Hepatocyte (in vitro differentiated cells): ENCODE measurements around the gene SPCS2. TPM values are rescaled to one million over a fixed set of nuclear protein-coding genes. Genes with fewer than 3 reads are reported as not detected.

Source experiments
- DNase-seq: peaks from one replicate; pipeline ENCODE4 v3.0.0-alpha.2; 2016; ENCODE audit warnings: low spot score
- H2AFZ ChIP-seq: fragments of 200-600 bp; sonication (generic); 2 replicates; pipeline ENCODE4 v1.6.0; 2016; ENCODE audit warnings: antibody characterized with exemption, mild to moderate bottlenecking
- H3K27ac ChIP-seq: fragments of 200-600 bp; sonication (generic); 2 replicates; pipeline ENCODE4 v1.5.1; 2016; ENCODE audit warnings: mild to moderate bottlenecking
- H3K27me3 ChIP-seq: fragments of 200-600 bp; sonication (generic); 2 replicates; pipeline ENCODE4 v1.6.1; 2016
- H3K36me3 ChIP-seq: fragments of 200-600 bp; sonication (generic); replicated peaks from 2 replicates; pipeline ENCODE4 v1.5.1; 2016; ENCODE audit warnings: low read depth; ENCODE audit not compliant: insufficient read depth
- H3K4me1 ChIP-seq: fragments of 200-600 bp; sonication (generic); 2 replicates; pipeline ENCODE4 v1.5.1; 2016; ENCODE audit warnings: mild to moderate bottlenecking, moderate library complexity; ENCODE audit not compliant: insufficient read depth
- H3K4me2 ChIP-seq: fragments of 200-600 bp; sonication (generic); 2 replicates; pipeline ENCODE4 v1.6.0; 2016
- H3K4me3 ChIP-seq: fragments of 200-600 bp; sonication (generic); 2 replicates; pipeline ENCODE4 v1.5.1; 2016; ENCODE audit warnings: mild to moderate bottlenecking
- H3K79me2 ChIP-seq: fragments of 200-600 bp; sonication (generic); 2 replicates; pipeline ENCODE4 v1.6.0; 2017; ENCODE audit warnings: mild to moderate bottlenecking
- H3K9me2 ChIP-seq: fragments of 200-600 bp; sonication (generic); replicated peaks from 2 replicates; pipeline ENCODE4 v1.6.0; 2017; ENCODE audit warnings: mild to moderate bottlenecking; ENCODE audit not compliant: insufficient read depth
- H3K9me3 ChIP-seq: fragments of 200-600 bp; sonication (generic); 2 replicates; pipeline ENCODE4 v1.5.1; 2016; ENCODE audit warnings: low read depth, mild to moderate bottlenecking
- H4K20me1 ChIP-seq: fragments of 200-600 bp; sonication (generic); 2 replicates; pipeline ENCODE4 v1.6.0; 2016; ENCODE audit warnings: mild to moderate bottlenecking; ENCODE audit not compliant: insufficient read depth, poor library complexity, severe bottlenecking
- EZH2 ChIP-seq: fragments of 200-600 bp; sonication (generic); IDR thresholded peaks from 2 replicates; pipeline ENCODE4 v1.6.1; 2016; ENCODE audit warnings: antibody characterized with exemption, mild to moderate bottlenecking, borderline replicate concordance
- EZH2phosphoT487 ChIP-seq: fragments of 200-600 bp; sonication (generic); IDR thresholded peaks from one replicate; pipeline ENCODE4 v1.6.1; 2018; ENCODE audit warnings: antibody characterized with exemption, mild to moderate bottlenecking, low read depth, moderate library complexity; ENCODE audit not compliant: unreplicated experiment, severe bottlenecking
- WGBS: methylation state at CpG from one replicate; pipeline ENCODE4 v1.1.6; 2016; ENCODE audit warnings: low lambda C conversion rate; ENCODE audit errors: missing lambda C conversion rate; 5-methylcytosine and 5-hydroxymethylcytosine counted together
- polyA plus RNA-seq: library from polyadenylated mRNA; unstranded; fragments of >200 nt; fragmentation: Nextera tagmentation; extraction: Ambion mirVana; gene quantifications from 2 replicates; pipeline ENCODE4 v1.2.1, GENCODE V29; 2016
- total RNA-seq: library from RNA; depleted of rRNA; stranded (reverse); fragments of >200 nt; gene quantifications from 2 replicates; pipeline ENCODE4 v1.2.3, GENCODE V29; 2014
- TF ChIP-seq, protein P1 (sequence below): fragments of 200-600 bp; sonication (generic); IDR thresholded peaks from 2 replicates; pipeline ENCODE4 v1.5.1; 2016; ENCODE audit warnings: antibody characterized with exemption, mild to moderate bottlenecking; ENCODE audit not compliant: poor library complexity

SPCS2 gene
- total and polyA plus RNA-seq, 2 experiments from 2014 or later = 51.0 to 428 TPM

DNA sequence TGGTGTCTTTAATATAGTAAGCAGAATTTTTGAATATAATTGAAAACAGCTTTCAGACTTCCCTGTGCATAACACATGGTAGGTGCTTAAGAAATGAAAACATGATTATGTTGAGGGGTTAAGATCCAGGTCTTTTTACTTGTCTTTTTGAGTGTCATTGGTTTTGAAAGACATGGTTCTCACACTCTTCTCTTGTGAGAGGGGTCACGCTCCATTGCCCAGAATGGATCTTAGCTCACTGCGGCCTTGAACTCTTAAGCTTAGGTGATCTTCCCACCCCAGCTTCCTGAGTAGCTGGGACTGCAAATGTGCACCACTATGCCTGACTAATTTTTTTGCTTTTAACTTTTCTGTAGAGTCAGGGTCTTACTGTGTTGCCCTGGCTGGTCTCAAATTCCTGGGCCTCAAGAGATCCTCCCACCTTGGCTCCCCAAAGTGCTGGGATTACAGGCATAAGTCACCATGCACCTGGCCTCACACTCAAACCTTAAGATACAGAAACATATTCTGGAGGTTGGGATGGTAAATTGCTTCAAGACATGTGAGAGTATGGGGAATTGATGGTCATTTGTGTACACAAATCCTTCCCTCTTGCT, 1.4 kb downstream of the SPCS2 start:
- Histone ChIP-seq H3K79me2 (peaks cover 65% of the 10 kb centered on the region), H3K27me3 (no peaks in the 10 kb centered on the region), H3K27ac (no peak overlapping the region), H3K9me3 (no peaks in the 10 kb centered on the region), H3K4me2 (peak overlapping the region; percentile 90), H3K36me3 (no peaks in the 10 kb centered on the region), H2AFZ (no peak overlapping the region), H4K20me1 (peaks cover 23% of the 10 kb centered on the region), H3K4me1 (peaks cover 9% of the 10 kb centered on the region), H3K9me2 (no peaks in the 10 kb centered on the region), H3K4me3 (peak overlapping the region; percentile 66)
- WGBS = 91% methylated on average over 2 of the region's 2 CpGs
- TF ChIP-seq, protein P1, sequence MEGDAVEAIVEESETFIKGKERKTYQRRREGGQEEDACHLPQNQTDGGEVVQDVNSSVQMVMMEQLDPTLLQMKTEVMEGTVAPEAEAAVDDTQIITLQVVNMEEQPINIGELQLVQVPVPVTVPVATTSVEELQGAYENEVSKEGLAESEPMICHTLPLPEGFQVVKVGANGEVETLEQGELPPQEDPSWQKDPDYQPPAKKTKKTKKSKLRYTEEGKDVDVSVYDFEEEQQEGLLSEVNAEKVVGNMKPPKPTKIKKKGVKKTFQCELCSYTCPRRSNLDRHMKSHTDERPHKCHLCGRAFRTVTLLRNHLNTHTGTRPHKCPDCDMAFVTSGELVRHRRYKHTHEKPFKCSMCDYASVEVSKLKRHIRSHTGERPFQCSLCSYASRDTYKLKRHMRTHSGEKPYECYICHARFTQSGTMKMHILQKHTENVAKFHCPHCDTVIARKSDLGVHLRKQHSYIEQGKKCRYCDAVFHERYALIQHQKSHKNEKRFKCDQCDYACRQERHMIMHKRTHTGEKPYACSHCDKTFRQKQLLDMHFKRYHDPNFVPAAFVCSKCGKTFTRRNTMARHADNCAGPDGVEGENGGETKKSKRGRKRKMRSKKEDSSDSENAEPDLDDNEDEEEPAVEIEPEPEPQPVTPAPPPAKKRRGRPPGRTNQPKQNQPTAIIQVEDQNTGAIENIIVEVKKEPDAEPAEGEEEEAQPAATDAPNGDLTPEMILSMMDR = no peak
- TF ChIP-seq EZH2 = no peak
- TF ChIP-seq EZH2phosphoT487 = no peak
- no peak for DNase-seq

DNA sequence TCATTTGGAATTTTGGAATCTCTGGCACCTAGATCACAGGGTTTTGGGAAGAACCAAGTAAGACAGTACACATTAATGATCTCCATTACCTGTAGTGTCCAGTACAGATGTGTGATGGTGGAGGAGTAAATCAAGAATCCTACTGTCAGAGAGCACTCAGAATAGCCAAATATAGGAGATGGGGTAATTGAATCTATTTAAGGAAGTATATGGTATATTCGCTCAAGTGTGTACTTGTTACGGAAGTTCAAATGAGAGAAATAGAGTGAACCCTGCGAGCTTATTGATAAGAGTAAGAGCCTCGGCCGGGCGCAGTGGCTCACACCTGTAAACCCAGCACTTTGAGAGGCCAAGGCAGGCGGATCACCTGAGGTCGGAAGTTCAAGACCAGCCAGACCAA, 2.2 kb downstream of the SPCS2 start:
- no peak overlapping the region for H3K27ac ChIP-seq

DNA sequence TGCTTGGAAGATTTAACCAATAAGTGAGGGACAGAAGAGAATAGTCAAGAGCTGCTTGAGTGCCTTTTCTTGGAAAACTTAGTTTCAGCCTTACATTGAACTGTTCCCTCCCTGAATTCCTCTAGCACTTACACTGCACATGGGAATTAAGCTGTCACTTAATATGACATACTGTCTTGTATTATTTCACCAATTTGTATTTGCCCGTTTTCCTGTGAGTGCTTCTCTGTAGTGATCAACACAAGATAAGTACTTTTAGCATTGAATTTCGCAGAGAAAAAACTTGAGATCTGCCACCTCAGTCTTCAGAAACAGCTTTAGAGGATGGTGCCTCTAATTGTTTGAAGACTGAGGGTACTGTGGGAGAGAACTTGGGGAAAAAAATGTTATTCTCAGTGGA, 3.7 kb downstream of the SPCS2 start:
- H2AFZ ChIP-seq = no peak overlapping the region
- TF ChIP-seq EZH2 (no peak), EZH2phosphoT487 (no peak)
- TF ChIP-seq, protein P1 = no peak
- H4K20me1 ChIP-seq = peaks cover 41% of the 10 kb centered on the region
- no peak overlapping the region for H3K4me2 ChIP-seq
- no peaks in the 10 kb centered on the region for H3K9me2 ChIP-seq
- DNase-seq = no peak
- no peaks in the 10 kb centered on the region for H3K9me3 ChIP-seq
- no peaks in the 10 kb centered on the region for H3K27me3 ChIP-seq
- H3K4me3 ChIP-seq = no peak overlapping the region
- H3K36me3 ChIP-seq = no peaks in the 10 kb centered on the region
- 75% methylated on average over 2 of the region's 2 CpGs for WGBS
- no peak overlapping the region for H3K27ac ChIP-seq
- H3K79me2 ChIP-seq = peaks cover 86% of the 10 kb centered on the region
- H3K4me1 ChIP-seq = peaks cover 9% of the 10 kb centered on the region

More for the DNA sequence above, 2.2 kb downstream of the SPCS2 start:
- Histone ChIP-seq H3K4me1 (peaks cover 9% of the 10 kb centered on the region), H3K36me3 (no peaks in the 10 kb centered on the region), H3K4me2 (no peak overlapping the region), H4K20me1 (peaks cover 29% of the 10 kb centered on the region), H3K27me3 (no peaks in the 10 kb centered on the region), H3K9me3 (no peaks in the 10 kb centered on the region), H3K79me2 (peaks cover 72% of the 10 kb centered on the region), H3K9me2 (no peaks in the 10 kb centered on the region), H3K4me3 (no peak overlapping the region), H2AFZ (no peak overlapping the region)
- 95% methylated on average over 8 of the region's 8 CpGs for WGBS
- TF ChIP-seq EZH2phosphoT487 (no peak), EZH2 (no peak)
- TF ChIP-seq, protein P1 = no peak
- DNase-seq = no peak
